ENCODE measurements around the gene TBCC.
A peak's percentile ranks its signal among the peaks of the same experiment; 100 is the strongest.
"Not testable (repeated sequence)": the region's sequence is repeated elsewhere in the genome, so short reads cannot be mapped to it uniquely, and the experiment has no call there.

Gene TBCC

GRCh38 chr6:42727627-42728026 is 18.3 kb downstream of the TBCC start:
- no peak for DNase-seq

GRCh38 chr6:42727087-42727611 is 18.8 kb downstream of the TBCC start:
- no peak for DNase-seq

- DNase-seq: peak; percentile 90
Observed at GRCh38 chr6:42726485-42727086, 19.3 kb downstream of the TBCC start.

- no peak for DNase-seq
Observed at GRCh38 chr6:42726026-42726425, 19.9 kb downstream of the TBCC start.

DNA sequence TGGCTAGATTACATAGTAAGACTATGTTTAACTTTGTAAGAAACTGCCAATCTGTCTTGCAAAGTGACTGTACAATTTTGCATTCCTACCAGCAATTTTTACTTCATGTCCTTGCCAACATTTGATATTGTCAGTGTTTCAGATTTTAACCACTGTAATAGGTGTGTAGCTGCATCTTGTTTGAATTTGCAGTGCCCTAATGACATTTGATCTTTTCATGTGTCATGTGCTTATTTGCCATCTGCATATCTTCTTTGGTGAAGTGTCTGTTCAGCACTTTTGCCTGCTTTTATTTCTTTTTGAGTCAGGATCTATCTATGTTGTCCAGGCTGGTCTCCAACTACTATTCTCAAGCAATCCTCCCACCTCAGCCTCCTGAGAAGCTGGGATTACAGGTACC is 21.1 kb downstream of the TBCC start:
- DNase-seq: no peak

- no peak for DNase-seq
Observed at GRCh38 chr6:42722497-42722896, 23.4 kb downstream of the TBCC start, which contains the start of gene PRPH2. Gene PRPH2 (minus strand): TSS chr6:42722597. CDS start chr6:42722334, 263 bp downstream.

- DNase-seq: peak; percentile 20
Observed at GRCh38 chr6:42720739-42721138, 25.2 kb downstream of the TBCC start.

DNA sequence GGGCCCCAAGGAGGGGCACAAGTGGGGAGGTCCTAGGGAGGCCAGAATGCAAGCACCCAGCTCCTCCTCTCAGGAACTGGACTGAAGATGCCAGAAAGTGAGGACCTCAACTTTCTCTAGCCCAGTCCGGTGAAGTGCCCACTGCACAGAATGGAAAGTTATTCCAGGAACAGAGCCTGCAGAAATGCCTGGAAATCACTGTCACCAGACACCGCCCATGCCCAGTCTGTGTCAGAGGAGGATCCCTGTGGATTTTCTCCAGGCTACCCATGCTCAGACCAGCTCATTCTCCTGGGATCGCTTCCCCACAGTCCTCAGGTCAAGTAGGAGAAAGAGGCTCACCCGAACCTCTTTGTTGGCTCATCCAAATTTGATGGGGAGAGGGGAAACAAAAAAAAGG is 30.0 kb downstream of the TBCC start:
- no peak for DNase-seq

DNA sequence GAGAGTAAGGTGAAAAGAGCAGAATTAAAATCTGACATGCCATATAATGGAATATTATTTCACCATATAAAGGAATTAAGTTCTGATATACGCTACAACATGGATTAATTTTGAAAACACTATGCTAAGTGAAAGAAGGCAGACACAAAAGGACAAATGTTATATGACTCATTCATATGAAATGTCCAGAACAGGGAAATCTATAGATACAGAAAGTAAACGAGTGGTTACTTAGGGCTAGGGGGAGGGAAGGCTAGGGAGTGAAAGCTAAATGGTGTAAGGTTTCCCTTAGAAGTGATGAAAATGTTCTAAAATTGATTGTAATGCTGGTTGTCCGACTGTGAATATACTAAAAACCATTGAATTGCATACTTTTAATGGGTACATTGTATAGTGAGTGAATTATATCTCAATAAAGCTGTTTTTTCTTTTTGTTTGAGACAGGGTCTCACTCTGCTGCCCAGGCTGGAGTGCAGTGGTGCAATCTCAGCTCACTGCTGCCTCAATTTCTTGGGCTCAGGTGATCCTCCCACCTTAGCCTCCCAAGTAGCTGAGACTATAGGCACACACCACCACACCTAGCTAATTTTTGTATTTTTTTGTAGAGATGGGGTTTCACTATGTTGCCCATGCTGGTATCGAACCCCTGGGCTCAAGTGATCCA is 31.7 kb downstream of the TBCC start:
- DNase-seq: peak; percentile 58

- no peak for DNase-seq
Observed at GRCh38 chr6:42711930-42712329, 34.0 kb downstream of the TBCC start.

- DNase-seq: no peak
Observed at GRCh38 chr6:42710316-42710715, 35.6 kb downstream of the TBCC start.

DNA sequence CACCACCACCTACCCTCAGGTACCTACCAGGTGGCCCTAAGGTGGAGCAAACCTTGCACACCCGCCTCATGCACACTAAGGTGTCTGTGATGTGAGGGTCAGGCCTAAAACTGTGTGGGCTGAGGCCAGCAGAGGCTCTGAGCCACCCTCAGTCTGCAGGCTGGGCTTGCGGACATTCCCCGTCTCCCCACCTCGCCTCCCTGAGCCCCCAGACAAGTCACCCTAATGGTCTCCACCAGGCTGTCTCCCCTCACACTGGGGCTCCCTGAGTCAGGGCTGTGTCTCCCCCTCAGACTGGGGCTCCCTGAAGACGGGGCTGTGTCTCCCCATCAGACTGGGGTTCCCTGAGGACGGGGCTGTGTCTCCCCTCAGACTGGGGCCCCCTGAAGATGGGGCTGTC is 36.0 kb downstream of the TBCC start:
- no peak for DNase-seq

DNA sequence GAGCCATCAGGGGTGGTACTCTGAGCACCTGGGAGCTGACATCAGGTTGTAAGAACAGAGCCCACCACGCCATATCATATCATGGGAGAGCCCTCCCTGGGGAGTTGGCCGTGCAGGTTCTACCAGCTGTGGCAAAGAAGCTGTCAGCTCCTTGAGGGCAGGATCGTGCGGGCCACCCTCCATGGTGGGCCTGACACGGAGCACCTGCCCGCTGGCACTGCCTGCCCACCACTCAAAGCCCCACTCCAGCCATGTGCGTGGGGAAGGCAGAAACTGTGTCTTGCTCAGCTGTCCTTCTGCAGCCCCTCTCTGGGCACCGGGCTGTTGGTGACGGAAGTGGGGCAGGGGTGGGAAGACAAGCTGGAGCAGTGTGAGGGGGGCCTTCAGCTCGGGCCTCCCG is 37.8 kb downstream of the TBCC start:
- no peak for DNase-seq

GRCh38 chr6:42707595-42707994 is 38.3 kb downstream of the TBCC start:
- DNase-seq: no peak

- no peak for DNase-seq
Observed at GRCh38 chr6:42704937-42705374, 40.9 kb downstream of the TBCC start.

DNA sequence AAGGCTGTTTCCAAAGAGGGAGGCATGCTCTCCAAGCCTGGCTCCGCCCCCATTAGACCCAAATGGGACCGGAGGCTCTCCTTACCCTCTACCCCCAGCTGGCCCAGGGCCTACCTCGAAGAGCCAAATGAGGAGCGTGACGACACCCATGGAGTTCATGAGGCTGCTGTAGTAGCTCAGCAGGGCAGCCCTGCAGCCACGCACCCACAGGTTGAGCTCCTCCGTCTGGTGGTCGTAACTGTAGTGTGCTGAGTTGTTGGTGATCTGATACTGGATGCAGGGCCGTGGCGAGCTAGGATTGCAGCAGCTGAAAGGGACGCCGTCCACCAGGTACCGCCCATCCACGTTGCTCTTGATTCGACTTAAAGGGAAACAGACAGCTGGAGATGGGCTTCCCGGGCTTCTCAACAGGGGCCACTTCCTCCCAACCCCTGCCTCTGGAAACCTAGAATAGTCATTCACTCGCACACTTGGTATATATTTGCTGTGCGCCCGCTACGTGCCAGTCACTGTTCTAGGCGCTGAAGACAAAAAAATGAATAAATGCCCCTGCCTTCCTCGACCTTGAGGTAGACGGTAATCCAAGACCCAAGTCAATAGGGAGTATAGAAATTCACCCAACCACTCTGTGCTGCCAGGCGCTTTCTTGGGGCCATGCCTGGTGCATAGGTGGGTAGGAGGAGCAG is 41.5 kb downstream of the TBCC start:
- peak; percentile 70 for DNase-seq

- not testable (repeated sequence) for DNase-seq
Observed at GRCh38 chr6:42702786-42703185, 43.1 kb downstream of the TBCC start.

DNA sequence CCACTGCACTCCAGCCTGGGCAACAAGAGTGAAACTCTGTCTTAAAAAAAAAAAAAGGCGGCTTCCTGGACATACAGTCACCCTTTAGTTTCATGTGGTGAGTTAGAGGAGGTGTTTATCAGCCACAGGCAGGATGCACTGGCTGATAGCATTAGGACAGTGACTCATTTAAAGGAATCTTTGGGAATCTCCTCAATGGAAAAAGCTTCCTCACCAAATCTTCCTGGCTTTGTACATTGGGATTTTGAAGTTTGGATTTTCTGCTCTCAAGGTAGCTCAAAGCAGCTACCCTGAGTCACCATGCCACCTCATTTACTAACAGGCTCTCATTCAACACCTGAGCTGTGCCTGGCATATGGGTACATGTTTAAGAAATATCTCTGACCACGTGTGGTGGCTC is 43.7 kb downstream of the TBCC start:
- peak; percentile 72 for DNase-seq

GRCh38 chr6:42698217-42698616 is 47.7 kb downstream of the TBCC start:
- no peak for DNase-seq

DNA sequence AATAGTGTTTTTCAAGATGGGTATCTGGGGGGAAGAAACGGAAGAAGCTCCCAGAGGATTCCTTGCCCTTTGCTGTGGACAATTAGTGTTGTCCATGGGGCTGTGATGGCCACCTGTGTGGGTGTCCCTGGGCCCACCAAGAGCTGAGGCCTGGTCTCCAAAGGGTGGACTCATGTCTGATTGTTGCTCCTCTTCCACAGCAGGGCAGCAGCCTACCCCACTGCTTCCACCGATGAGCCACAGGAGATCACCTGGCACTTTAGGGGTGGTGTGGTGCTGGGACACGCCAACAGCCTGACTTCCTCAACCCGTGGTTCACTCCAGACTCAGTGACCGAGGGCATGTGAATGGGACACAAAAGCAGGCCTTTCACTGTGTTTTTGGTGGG is 48.6 kb downstream of the TBCC start:
- no peak for DNase-seq

DNA sequence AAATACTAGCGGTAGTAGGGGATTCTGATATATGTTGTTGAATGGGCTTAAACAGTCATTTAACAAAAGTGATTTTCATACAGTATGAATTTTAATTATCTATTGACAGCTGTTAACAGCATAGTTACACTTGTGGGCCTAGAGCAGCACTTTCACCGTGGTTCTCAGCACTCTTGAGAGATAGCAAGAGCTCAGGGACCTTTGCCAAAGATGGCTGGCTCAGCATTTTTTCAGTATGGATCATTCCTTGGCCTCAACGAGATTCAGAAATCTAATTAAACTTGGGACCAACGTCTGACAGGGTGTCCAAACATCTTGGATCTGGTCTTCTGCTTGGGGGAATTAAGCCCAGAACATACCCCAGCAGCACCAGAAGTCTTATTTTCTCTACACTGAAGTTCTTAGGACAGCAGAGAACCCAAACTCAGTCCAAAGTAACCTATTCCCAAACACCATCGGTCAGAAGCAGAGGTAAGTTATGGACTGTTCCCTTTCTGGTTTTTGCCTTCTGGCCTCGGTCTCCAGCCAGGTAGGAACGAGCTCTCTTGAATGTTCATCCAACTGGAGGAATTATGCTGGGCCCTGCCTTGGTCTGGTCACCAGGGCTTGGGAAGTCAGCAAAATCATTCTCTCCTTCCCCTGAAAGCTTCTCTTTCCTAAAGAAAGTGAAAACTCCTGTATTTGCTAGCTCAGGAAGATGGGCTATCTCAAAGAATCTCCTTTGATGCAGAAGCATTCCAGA is 49.2 kb downstream of the TBCC start:
- peak; percentile 77 for DNase-seq

DNA sequence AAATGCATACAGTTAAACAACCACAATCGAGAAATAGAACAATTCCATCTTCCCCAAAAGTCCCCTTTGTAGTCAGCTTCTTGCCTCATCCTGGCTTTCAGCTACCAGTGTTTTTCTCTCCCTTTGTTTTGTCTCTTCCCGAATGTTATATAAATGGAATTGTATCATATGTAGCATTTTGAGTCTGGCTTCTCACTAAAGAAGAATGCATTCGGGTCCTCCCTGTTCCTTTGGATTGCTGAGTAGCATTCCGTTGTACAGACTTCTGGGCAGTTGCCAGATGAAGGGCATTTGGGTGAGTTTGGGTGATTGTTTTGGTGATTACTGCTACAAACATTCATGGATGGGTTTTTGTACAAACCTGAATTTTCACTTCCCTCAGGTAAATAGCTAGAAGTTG is 51.3 kb downstream of the TBCC start:
- peak; percentile 87 for DNase-seq
